ENCODE measurements around the gene TUBGCP6. TPM values are rescaled to one million over a fixed set of nuclear protein-coding genes. Genes with fewer than 3 reads are reported as not detected.

The TUBGCP6 gene
- total RNA-seq, 1 donor from 2014 or later, result 26.3 TPM

- Histone ChIP-seq H3K4me2 (ENCODE audit: low read length) (no peak overlapping the region), H4K20me1 (ENCODE audit: insufficient read depth, low read length) (peaks cover 40% of the 10 kb centered on the region), H3K9ac (ENCODE audit: low read length) (no peak overlapping the region), H3K4me1 (ENCODE audit: insufficient read depth, low read length) (peaks cover 18% of the 10 kb centered on the region), H2AFZ (ENCODE audit: low read depth, low read length) (no peak overlapping the region), H3K9me3 (ENCODE audit: insufficient read depth, low read depth, low read length) (no peaks in the 10 kb centered on the region), H3K4me3 (ENCODE audit: insufficient read depth, low read depth, low read length) (no peak overlapping the region), H3K27me3 (ENCODE audit: insufficient read depth, low read length) (no peaks in the 10 kb centered on the region), H3K27ac (ENCODE audit: low read depth, low read length) (no peak overlapping the region), H3K36me3 (ENCODE audit: insufficient read depth, low read length) (no peaks in the 10 kb centered on the region), H3K79me2 (ENCODE audit: insufficient read depth, low read length) (peaks cover 21% of the 10 kb centered on the region)
- H3K27ac Mint-ChIP-seq (ENCODE audit: unreplicated experiment), result no peak overlapping the region
- DNase-seq (ENCODE audit: low read depth) (no peak), FAIRE-seq (no peak)
- TF ChIP-seq EZH2 (IDR thresholded peaks at IDR 0.05; ENCODE audit: insufficient read depth, low read length) (no peak), CTCF (IDR thresholded peaks at IDR 0.05; ENCODE audit: insufficient read depth, low read depth, low read length) (peak; percentile 45)
- no peaks in the 10 kb centered on the region for H3K27me3 Mint-ChIP-seq (ENCODE audit: low read depth, unreplicated experiment)
- H3K36me3 Mint-ChIP-seq (ENCODE audit: low read depth, unreplicated experiment), result peaks cover 3% of the 10 kb centered on the region
- no peak overlapping the region for H3K4me3 Mint-ChIP-seq (ENCODE audit: unreplicated experiment)
- H3K9me3 Mint-ChIP-seq (ENCODE audit: unreplicated experiment), result no peaks in the 10 kb centered on the region
- peaks cover 2% of the 10 kb centered on the region for H3K4me1 Mint-ChIP-seq (ENCODE audit: low read depth, unreplicated experiment)
Measured at GRCh38 chr22:50252082-50253045, 7.5 kb upstream of the TUBGCP6 start.

GRCh38 chr22:50251477-50252081, 6.8 kb upstream of the TUBGCP6 start:
- Histone ChIP-seq H3K4me3 (ENCODE audit: insufficient read depth, low read depth, low read length) (peak overlapping the region; percentile 75), H3K79me2 (ENCODE audit: insufficient read depth, low read length) (peaks cover 26% of the 10 kb centered on the region), H3K9me3 (ENCODE audit: insufficient read depth, low read depth, low read length) (no peaks in the 10 kb centered on the region), H2AFZ (ENCODE audit: low read depth, low read length) (peak overlapping the region; percentile 71), H3K27ac (ENCODE audit: low read depth, low read length) (no peak overlapping the region), H3K27me3 (ENCODE audit: insufficient read depth, low read length) (no peaks in the 10 kb centered on the region), H3K36me3 (ENCODE audit: insufficient read depth, low read length) (no peaks in the 10 kb centered on the region), H3K4me2 (ENCODE audit: low read length) (peak overlapping the region; percentile 99), H3K4me1 (ENCODE audit: insufficient read depth, low read length) (peaks cover 18% of the 10 kb centered on the region), H3K9ac (ENCODE audit: low read length) (peak overlapping the region; percentile 89), H4K20me1 (ENCODE audit: insufficient read depth, low read length) (peaks cover 41% of the 10 kb centered on the region)
- FAIRE-seq, result no peak
- Mint-ChIP-seq H3K27ac (ENCODE audit: unreplicated experiment) (no peak overlapping the region), H3K9me3 (ENCODE audit: unreplicated experiment) (no peaks in the 10 kb centered on the region), H3K4me3 (ENCODE audit: unreplicated experiment) (no peak overlapping the region), H3K36me3 (ENCODE audit: low read depth, unreplicated experiment) (peaks cover 5% of the 10 kb centered on the region), H3K4me1 (ENCODE audit: low read depth, unreplicated experiment) (peaks cover 2% of the 10 kb centered on the region), H3K27me3 (ENCODE audit: low read depth, unreplicated experiment) (no peaks in the 10 kb centered on the region)
- TF ChIP-seq CTCF (IDR thresholded peaks at IDR 0.05; ENCODE audit: insufficient read depth, low read depth, low read length), result no peak
- no peak for TF ChIP-seq EZH2 (IDR thresholded peaks at IDR 0.05; ENCODE audit: insufficient read depth, low read length)
- DNase-seq (ENCODE audit: low read depth), result no peak
